Endothelial cell of umbilical vein (primary cell): Measurements from ENCODE around the gene RSRC1. TPM values are rescaled to one million over a fixed set of nuclear protein-coding genes. Genes with fewer than 3 reads are reported as not detected.

Experiments used
- BruUV-seq: library from RNA; stranded (reverse); fragments of 400-500 nt; replicated peaks from 2 replicates; lab custom pipeline; 2021; lab: Mats Ljungman, UMichigan
- CTCF ChIA-PET: fragments of 300-600, 350-600 bp; sonication (Branson Sonifier 250); formaldehyde crosslinking; loops from one replicate; lab custom pipeline; 2021; ENCODE audit warnings: antibody characterized with exemption, inconsistent platforms; lab: Charles Lee
- POLR2A ChIA-PET: fragments of 300-600, 350-600 bp; sonication (Branson Sonifier 250); formaldehyde crosslinking; loops from one replicate; lab custom pipeline; 2021; ENCODE audit warnings: antibody characterized with exemption, inconsistent platforms; lab: Charles Lee
- DNase-seq: peaks from one replicate; pipeline ENCODE4 v3.0.0-alpha.2; 2011; ENCODE audit warnings: low read depth, low spot score
- FAIRE-seq: peaks from 2 replicates; lab custom pipeline; 2011; peaks lifted over from hg19 to GRCh38; lab: Jason Lieb, UNC
- H2AFZ ChIP-seq: 2 replicates; pipeline ENCODE4 v1.6.0; 2012; ENCODE audit warnings: low read depth, low read length, control low read depth, inconsistent platforms
- H3K27ac ChIP-seq: 2 replicates; pipeline ENCODE4 v1.5.1; 2011; ENCODE audit warnings: low read depth, mild to moderate bottlenecking, control low read depth, low read length, moderate library complexity; ENCODE audit not compliant: insufficient read depth
- H3K27me3 ChIP-seq, 2 experiments: 2 replicates each; pipeline versions ENCODE4 v1.6.0 to v1.6.1; 2011; ENCODE audit warnings: low read length in 2 of 2, mixed read lengths in 1 of 2; ENCODE audit not compliant: control insufficient read depth in 2 of 2, insufficient read depth in 2 of 2
- H3K36me3 ChIP-seq, 2 experiments: 2 replicates in 1 of 2; 3 replicates in 1 of 2; pipeline ENCODE4 v1.5.1; 2011; ENCODE audit warnings: low read length in 2 of 2, mild to moderate bottlenecking in 1 of 2, moderate library complexity in 1 of 2; ENCODE audit not compliant: control insufficient read depth in 2 of 2, insufficient read depth in 2 of 2; ENCODE audit errors: extremely low read depth in 1 of 2
- H3K4me1 ChIP-seq: 3 replicates; pipeline ENCODE4 v1.5.1; 2011; ENCODE audit warnings: mild to moderate bottlenecking, low read length; ENCODE audit not compliant: control insufficient read depth, insufficient read depth; ENCODE audit errors: extremely low read depth
- H3K4me2 ChIP-seq: 2 replicates; pipeline ENCODE4 v1.6.1; 2011; ENCODE audit warnings: low read length, control low read depth, mixed read lengths; ENCODE audit not compliant: insufficient read depth
- H3K4me3 ChIP-seq, 3 experiments: fragments of 200-600 bp in 1 of 3; sonication (generic), shearing (Covaris generic) in 1 of 3; replicated peaks in 1 of 3; 2 replicates each; pipeline ENCODE4 v1.5.1; 2011 to 2016; ENCODE audit warnings: control low read depth in 3 of 3, low read length in 3 of 3, mild to moderate bottlenecking in 2 of 3, inconsistent platforms in 1 of 3, low read depth in 1 of 3, moderate library complexity in 1 of 3; ENCODE audit not compliant: insufficient read depth in 1 of 3
- H3K79me2 ChIP-seq: 2 replicates; pipeline ENCODE4 v1.6.0; 2012; ENCODE audit warnings: low read length, inconsistent platforms; ENCODE audit not compliant: control insufficient read depth, insufficient read depth
- H3K9ac ChIP-seq: replicated peaks from 2 replicates; pipeline ENCODE3; 2011; ENCODE audit warnings: low read length, control low read depth; ENCODE audit not compliant: insufficient read depth; ENCODE audit errors: extremely low read depth
- H3K9me1 ChIP-seq: replicated peaks from 3 replicates; pipeline ENCODE4 v1.6.0; 2011; ENCODE audit warnings: mild to moderate bottlenecking, low read length; ENCODE audit not compliant: control insufficient read depth, insufficient read depth; ENCODE audit errors: extremely low read depth
- H3K9me3 ChIP-seq: replicated peaks from 2 replicates; pipeline ENCODE4 v1.5.1; 2012; ENCODE audit warnings: low read length, inconsistent platforms; ENCODE audit not compliant: control insufficient read depth, insufficient read depth
- H4K20me1 ChIP-seq: replicated peaks from 2 replicates; pipeline ENCODE3; 2011; ENCODE audit warnings: mild to moderate bottlenecking, low read length; ENCODE audit not compliant: control insufficient read depth, insufficient read depth; ENCODE audit errors: extremely low read depth
- EZH2 ChIP-seq: IDR thresholded peaks from 2 replicates; pipeline ENCODE4 v1.6.1; 2012; ENCODE audit warnings: borderline replicate concordance, low read depth, mild to moderate bottlenecking, moderate library complexity, low read length, inconsistent platforms; ENCODE audit not compliant: severe bottlenecking
- FOS ChIP-seq: IDR thresholded peaks from 2 replicates; pipeline ENCODE4 v1.6.1; 2011; ENCODE audit warnings: mild to moderate bottlenecking, low read length, moderate library complexity, borderline replicate concordance; ENCODE audit not compliant: insufficient read depth
- JUN ChIP-seq: IDR thresholded peaks from 2 replicates; pipeline ENCODE4 v1.6.1; 2011; ENCODE audit warnings: borderline replicate concordance, low read depth; ENCODE audit not compliant: insufficient read length, insufficient read depth
- MAX ChIP-seq: IDR thresholded peaks from 2 replicates; pipeline ENCODE4 v1.6.1; 2011; ENCODE audit not compliant: insufficient read depth, insufficient read length
- MYC ChIP-seq: IDR thresholded peaks from one replicate; pipeline ENCODE4 v1.6.1; 2011; ENCODE audit warnings: mild to moderate bottlenecking, low read depth, low read length
- POLR2A ChIP-seq: IDR thresholded peaks from 2 replicates; pipeline ENCODE4 v1.6.1; 2012; ENCODE audit warnings: low read depth, mild to moderate bottlenecking, control low read depth, low read length
- dilution Hi-C: fragments of 300-500 bp; cut with MboI; formaldehyde crosslinking; loops from one replicate; pipeline ENCODE4 v1.15.0; 2019; ENCODE audit warnings: low sequenced_read_pairs; ENCODE audit not compliant: extremely low pct_ligation_motif_present
- intact Hi-C: fragments of 100-400 bp; cut with micrococcal nuclease; formaldehyde crosslinking; loops from one replicate; pipeline ENCODE4 v1.10.0; 2022
- polyA plus RNA-seq, 4 experiments: library from polyadenylated mRNA; depleted of rRNA in 3 of 4; stranded (reverse) in 3 of 4; unstranded in 1 of 4; fragments of >200 nt; gene quantifications; 2 replicates each; pipeline versions ENCODE4 v1.2.1 to v1.2.3, GENCODE V29; 2011 to 2012; ENCODE audit warnings: missing spikeins in 1 of 4
- total RNA-seq: library from RNA; stranded (reverse); gene quantifications from 2 replicates; pipeline ENCODE4 v1.2.3, GENCODE V29; 2021

RSRC1 gene
- total and polyA plus RNA-seq, 2 donors (not counting 3 experiments of a cell fraction or from before 2014, with no cell fraction given) = 1.8 to 25.4 TPM

GRCh38 chr3:158491968-158492367, 382.1 kb downstream of the RSRC1 start:
- CTCF ChIA-PET = no interaction called here

GRCh38 chr3:158492685-158493084, 382.8 kb downstream of the RSRC1 start:
- Histone ChIP-seq H3K4me2 (no peak overlapping the region), H3K36me3 (no peaks in the 10 kb centered on the region), H3K9me1 (no peaks in the 10 kb centered on the region), H2AFZ (no peak overlapping the region), H4K20me1 (no peaks in the 10 kb centered on the region), H3K27me3 (no peaks in the 10 kb centered on the region), H3K4me3 (no peak overlapping the region), H3K9me3 (no peaks in the 10 kb centered on the region), H3K9ac (no peak overlapping the region), H3K79me2 (no peaks in the 10 kb centered on the region), H3K27ac (no peak overlapping the region), H3K4me1 (no peaks in the 10 kb centered on the region)
- no TSS peak for BruUV-seq
- DNase-seq (no peak), FAIRE-seq (no peak)
- dilution Hi-C loops = no loop called here
- intact Hi-C loops = no loop called here
- ChIA-PET CTCF (interaction anchor here (0.7 to 1.0 kb wide), 2 partner anchors 10 to 39 kb away, joined by 3 read pairs; no protein-coding TSS in a partner anchor), POLR2A (no interaction called here)
- no peak for TF ChIP-seq MYC
- TF ChIP-seq EZH2 = no peak
- TF ChIP-seq FOS = no peak

More at GRCh38 chr3:158491968-158492367, 382.1 kb downstream of the RSRC1 start:
- H3K36me3 ChIP-seq = no peaks in the 10 kb centered on the region
- POLR2A ChIA-PET = no interaction called here
- BruUV-seq = no TSS peak
- FAIRE-seq (no peak), DNase-seq (no peak)
- dilution Hi-C loops = no loop called here
- H3K4me2 ChIP-seq = no peak overlapping the region
- no peak overlapping the region for H2AFZ ChIP-seq
- no peaks in the 10 kb centered on the region for H3K9me1 ChIP-seq
- H3K27me3 ChIP-seq = no peaks in the 10 kb centered on the region
- no peaks in the 10 kb centered on the region for H3K9me3 ChIP-seq
- no peak for TF ChIP-seq FOS
- no peak for TF ChIP-seq JUN
- TF ChIP-seq EZH2 = no peak
- no peak for TF ChIP-seq MAX
- TF ChIP-seq POLR2A = no peak
- TF ChIP-seq MYC = no peak
- no peaks in the 10 kb centered on the region for H4K20me1 ChIP-seq
- intact Hi-C loops = no loop called here
- H3K9ac ChIP-seq = no peak overlapping the region
- H3K79me2 ChIP-seq = no peaks in the 10 kb centered on the region
- no peaks in the 10 kb centered on the region for H3K4me1 ChIP-seq
- no peak overlapping the region for H3K27ac ChIP-seq
- H3K4me3 ChIP-seq = no peak overlapping the region
